K562 (cell line): ENCODE data around the gene KCNN4. TPM values are rescaled to one million over a fixed set of nuclear protein-coding genes. Genes with fewer than 3 reads are reported as not detected.

Source experiments
- BRCA1 ChIP-seq, 2 experiments: fragments of 450-650 bp in 1 of 2; sonication (generic) in 1 of 2; formaldehyde crosslinking in 1 of 2; IDR thresholded peaks; 2 replicates each; pipeline versions ENCODE4 v1.5.0 to v1.6.1; 2017 to 2020; ENCODE audit warnings: mild to moderate bottlenecking in 1 of 2, missing genetic modification reagents in 1 of 2
- CBFA2T3 ChIP-seq: fragments of 450-650 bp; IDR thresholded peaks from 2 replicates; pipeline ENCODE4 v1.6.1; 2017
- CHD1 ChIP-seq: fragments of 200-600 bp; sonication (generic); IDR thresholded peaks from one replicate; pipeline ENCODE4 v1.6.1; 2012; ENCODE audit warnings: mild to moderate bottlenecking, moderate library complexity, low read length, inconsistent platforms
- ETV5 ChIP-seq: sonication (generic); formaldehyde crosslinking; IDR thresholded peaks from 2 replicates; pipeline ENCODE4 v1.4.0; 2020; ENCODE audit warnings: low read depth, mild to moderate bottlenecking, missing genetic modification reagents
- FOXM1 ChIP-seq, 2 experiments: fragments of 450-650 bp in 1 of 2; sonication (generic) in 1 of 2; formaldehyde crosslinking in 1 of 2; IDR thresholded peaks; 2 replicates each; pipeline versions ENCODE4 v1.6.1 to v1.9.0; 2017 to 2022; ENCODE audit warnings: low read depth in 2 of 2, mild to moderate bottlenecking in 2 of 2, missing genetic modification reagents in 1 of 2, moderate library complexity in 1 of 2
- GABPB2 ChIP-seq: fragments of 250-450 bp; sonication (Bioruptor Pico); conservative IDR thresholded peaks from 2 replicates; pipeline ENCODE4 v1.5.1; 2021; ENCODE audit warnings: mild to moderate bottlenecking
- HES1 ChIP-seq: fragments of 450-650 bp; IDR thresholded peaks from 2 replicates; pipeline ENCODE4 v1.6.1; 2016; ENCODE audit warnings: low read depth, mild to moderate bottlenecking, moderate library complexity
- HSF4 ChIP-seq: fragments of 250-450 bp; sonication (Bioruptor Pico); IDR thresholded peaks from 2 replicates; pipeline ENCODE4 v2.1.2; 2022; ENCODE audit warnings: mild to moderate bottlenecking, moderate library complexity, borderline replicate concordance
- MCM5 ChIP-seq: fragments of 450-650 bp; IDR thresholded peaks from 2 replicates; pipeline ENCODE4 v1.6.1; 2016; ENCODE audit warnings: low read depth
- NFIX ChIP-seq: fragments of 250-450 bp; sonication (Bioruptor Pico); IDR thresholded peaks from 2 replicates; pipeline ENCODE4 v1.4.0; 2020; ENCODE audit warnings: low read depth, mild to moderate bottlenecking, moderate library complexity
- NR0B1 ChIP-seq: fragments of 450-650 bp; IDR thresholded peaks from one replicate; pipeline ENCODE4 v1.6.1; 2018; ENCODE audit warnings: mild to moderate bottlenecking, moderate library complexity; ENCODE audit not compliant: partially characterized antibody
- OTX1 ChIP-seq: fragments of 450-650 bp; formaldehyde crosslinking; IDR thresholded peaks from 2 replicates; pipeline ENCODE4 v1.4.0; 2022; ENCODE audit warnings: mild to moderate bottlenecking
- SMAD1 ChIP-seq: fragments of 150-350 bp; IDR thresholded peaks from 2 replicates; pipeline ENCODE4 v1.6.1; 2014; ENCODE audit warnings: low read length, low read depth; ENCODE audit not compliant: partially characterized antibody
- SP2 ChIP-seq: IDR thresholded peaks from 2 replicates; pipeline ENCODE4 v1.6.1; 2011; ENCODE audit warnings: mild to moderate bottlenecking, low read depth, low read length, moderate library complexity; ENCODE audit not compliant: poor library complexity, severe bottlenecking; ENCODE audit errors: extremely low read depth
- SPI1 ChIP-seq: IDR thresholded peaks from 2 replicates; pipeline ENCODE4 v1.6.1; 2011; ENCODE audit warnings: low read depth, low read length, control low read depth, borderline replicate concordance
- SREBF1 ChIP-seq: fragments of 150-350 bp; IDR thresholded peaks from 2 replicates; pipeline ENCODE4 v1.6.1; 2014; ENCODE audit warnings: antibody characterized with exemption, low read depth, low read length, borderline replicate concordance
- SRF ChIP-seq, 2 experiments: fragments of 250-450, 450-650 bp in 1 of 2; sonication (Bioruptor Pico) in 1 of 2; sonication (generic) in 1 of 2; formaldehyde crosslinking; IDR thresholded peaks; 2 replicates each; pipeline versions ENCODE4 v1.5.0 to v1.5.1; 2020 to 2022; ENCODE audit warnings: mild to moderate bottlenecking in 1 of 2, missing genetic modification reagents in 1 of 2
- SRSF3 ChIP-seq: fragments of 200-400 bp; formaldehyde crosslinking; IDR thresholded peaks from 2 replicates; pipeline ENCODE4 v1.6.1; 2016; ENCODE audit warnings: mild to moderate bottlenecking, low read length, moderate library complexity; ENCODE audit not compliant: insufficient read depth
- TAF7 ChIP-seq: fragments of 450-650 bp; IDR thresholded peaks from 2 replicates; pipeline ENCODE4 v1.6.1; 2016; ENCODE audit warnings: missing genetic modification characterization, missing compliant biosample characterization
- TCF15 ChIP-seq: fragments of 250-450 bp; sonication (Bioruptor Pico); IDR thresholded peaks from 2 replicates; pipeline ENCODE4 v1.8.0; 2022; ENCODE audit warnings: moderate library complexity, mild to moderate bottlenecking, inconsistent platforms
- TCF7L2 ChIP-seq: fragments of 150-350 bp; IDR thresholded peaks from 2 replicates; pipeline ENCODE4 v1.6.1; 2016; ENCODE audit warnings: low read depth, mild to moderate bottlenecking, low read length, moderate library complexity
- TRIM28 ChIP-seq: fragments of 450-650 bp; IDR thresholded peaks from 2 replicates; pipeline ENCODE4 v1.6.1; 2017
- ZBTB1 ChIP-seq: sonication (generic); formaldehyde crosslinking; IDR thresholded peaks from 2 replicates; pipeline ENCODE4 v1.8.1; 2023; ENCODE audit warnings: missing genetic modification reagents, low read depth, mild to moderate bottlenecking, borderline replicate concordance
- ZEB2 ChIP-seq: fragments of 450-650 bp; IDR thresholded peaks from 2 replicates; pipeline ENCODE4 v1.6.1; 2016
- ZKSCAN1 ChIP-seq: fragments of 150-350 bp; IDR thresholded peaks from 2 replicates; pipeline ENCODE4 v1.6.1; 2016; ENCODE audit warnings: low read depth, low read length
- ZKSCAN8 ChIP-seq: fragments of 200-800 bp; sonication (Bioruptor generic); IDR thresholded peaks from 2 replicates; pipeline ENCODE4 v1.6.1; 2016; ENCODE audit warnings: missing genetic modification characterization, missing compliant biosample characterization
- ZNF121 ChIP-seq: sonication (generic); formaldehyde crosslinking; conservative IDR thresholded peaks from 2 replicates; pipeline ENCODE4 v1.8.0; 2022; ENCODE audit warnings: missing genetic modification reagents
- polyA plus RNA-seq, 8 experiments: library from polyadenylated mRNA; depleted of rRNA in 4 of 8; stranded (reverse) in 5 of 8; unstranded in 3 of 8; fragments of >200 nt; fragmentation: Nextera tagmentation in 2 of 8; fragmentation: Illumina TruSeq in 1 of 8; extraction: Ambion mirVana in 2 of 8; extraction: Trizol in 1 of 8; gene quantifications; 2 replicates each; pipeline versions ENCODE4 v1.2.1 to v1.2.3, GENCODE V29; 2011 to 2014; ENCODE audit warnings: inconsistent platforms in 1 of 8, missing spikeins in 1 of 8
- total RNA-seq, 7 experiments: library from RNA; depleted of rRNA in 6 of 7; stranded (reverse); fragments of >200 nt in 6 of 7; fragmentation: Illumina TruSeq in 2 of 7; extraction: Trizol in 2 of 7; gene quantifications; 2 replicates each; pipeline versions ENCODE4 v1.2.1 to v1.2.3, GENCODE V29; 2011 to 2021; ENCODE audit warnings: low replicate concordance in 1 of 7

The KCNN4 gene
- total and polyA plus RNA-seq, 9 of the 15 experiments (the other 6 are each of a cell fraction or from before 2014, with no cell fraction given), result 0.53 to 37.7 (median 25.9) TPM

GRCh38 chr19:43774103-43774939 is 6.5 kb downstream of the KCNN4 start (continued):
- TF ChIP-seq HSF4 (CRISPR knock-in tag) (peak; percentile 71), CHD1 (no peak), FOXM1 (IDR thresholded peaks at IDR 0.05; ENCODE audit: low read depth) (peak; percentile 81), FOXM1 (CRISPR knock-in tag; IDR thresholded peaks at IDR 0.05; ENCODE audit: low read depth) (0 out of 2 replicates have a peak, but pooled peaks have one; percentile 16), MCM5 (no peak), TAF7 (no peak), GABPB2 (CRISPR knock-in tag) (no peak), ZKSCAN1 (peak; percentile 77), ZKSCAN8 (CRISPR knock-in tag) (peak; percentile 97), OTX1 (peak; percentile 69; the same call in 1 of the 2 replicates), TRIM28 (no peak; the same call in 1 of the 2 replicates), BRCA1 (IDR thresholded peaks at IDR 0.05) (no peak), BRCA1 (CRISPR knock-in tag; IDR thresholded peaks at IDR 0.05) (no peak), ZEB2 (peak; percentile 73), SMAD1 (peak; percentile 33), NFIX (CRISPR knock-in tag) (no peak), ZNF121 (CRISPR knock-in tag) (0 out of 2 replicates have a peak, but pooled peaks have one; percentile 39), SRSF3 (no peak), SREBF1 (no peak), CBFA2T3 (peak; percentile 99), HES1 (peak; percentile 100), ZBTB1 (peak; percentile 99), SP2 (no peak), TCF15 (no peak), ETV5 (peak; percentile 77), SPI1 (no peak), TCF7L2 (no peak), NR0B1 (no peak), SRF (CRISPR knock-in tag; IDR thresholded peaks at IDR 0.05) (peak in 1 of 2 experiments; percentile 60; a peak in 1 of 4 replicates)
